ENCODE data around the gene POLR2H.

The POLR2H gene

DNA sequence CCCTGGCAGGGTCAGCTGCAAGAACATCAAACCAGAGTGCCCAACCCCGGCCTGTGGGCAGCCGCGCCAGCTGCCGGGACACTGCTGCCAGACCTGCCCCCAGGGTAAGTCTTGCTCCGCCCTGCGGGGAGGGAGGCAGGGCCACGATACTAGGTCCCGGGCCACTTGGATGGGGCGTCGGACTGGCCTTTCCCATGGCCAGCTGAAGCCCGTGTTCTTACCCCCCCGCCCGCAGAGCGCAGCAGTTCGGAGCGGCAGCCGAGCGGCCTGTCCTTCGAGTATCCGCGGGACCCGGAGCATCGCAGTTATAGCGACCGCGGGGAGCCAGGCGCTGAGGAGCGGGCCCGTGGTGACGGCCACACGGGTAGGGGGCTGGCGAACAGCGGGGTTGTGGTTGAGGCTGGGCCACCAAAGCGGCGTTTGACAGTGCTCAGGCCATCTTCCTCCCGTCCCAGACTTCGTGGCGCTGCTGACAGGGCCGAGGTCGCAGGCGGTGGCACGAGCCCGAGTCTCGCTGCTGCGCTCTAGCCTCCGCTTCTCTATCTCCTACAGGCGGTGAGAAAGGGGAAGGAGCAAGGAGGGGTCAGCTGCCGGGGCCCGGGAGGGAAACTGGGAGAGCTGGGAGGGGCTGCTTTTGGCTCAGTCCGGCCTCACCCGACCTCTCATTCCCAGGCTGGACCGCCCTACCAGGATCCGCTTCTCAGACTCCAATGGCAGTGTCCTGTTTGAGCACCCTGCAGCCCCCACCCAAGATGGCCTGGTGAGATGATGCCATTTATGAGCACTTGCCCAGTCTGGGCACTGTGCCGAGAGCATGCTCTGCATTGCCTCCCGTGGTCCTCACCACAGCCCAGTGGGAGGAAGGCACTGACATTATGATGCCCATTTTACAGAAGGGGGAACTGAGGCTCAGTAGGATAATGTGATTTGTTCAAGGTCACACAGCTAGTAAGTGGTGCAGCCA, 20.0 kb downstream of the POLR2H start:
- DNase-seq (ENCODE audit: low spot score in 2 of 2) (peak in 1 of 2 donors; percentile 53), ATAC-seq (peak; percentile 6)
- peak overlapping the region; percentile 52 for H3K4me3 Mint-ChIP-seq
- H3K27ac Mint-ChIP-seq = no peak overlapping the region
- no peaks in the 10 kb centered on the region for H3K4me1 Mint-ChIP-seq
- no peaks in the 10 kb centered on the region for H3K36me3 Mint-ChIP-seq
- no peaks in the 10 kb centered on the region for H3K9me3 Mint-ChIP-seq

DNA sequence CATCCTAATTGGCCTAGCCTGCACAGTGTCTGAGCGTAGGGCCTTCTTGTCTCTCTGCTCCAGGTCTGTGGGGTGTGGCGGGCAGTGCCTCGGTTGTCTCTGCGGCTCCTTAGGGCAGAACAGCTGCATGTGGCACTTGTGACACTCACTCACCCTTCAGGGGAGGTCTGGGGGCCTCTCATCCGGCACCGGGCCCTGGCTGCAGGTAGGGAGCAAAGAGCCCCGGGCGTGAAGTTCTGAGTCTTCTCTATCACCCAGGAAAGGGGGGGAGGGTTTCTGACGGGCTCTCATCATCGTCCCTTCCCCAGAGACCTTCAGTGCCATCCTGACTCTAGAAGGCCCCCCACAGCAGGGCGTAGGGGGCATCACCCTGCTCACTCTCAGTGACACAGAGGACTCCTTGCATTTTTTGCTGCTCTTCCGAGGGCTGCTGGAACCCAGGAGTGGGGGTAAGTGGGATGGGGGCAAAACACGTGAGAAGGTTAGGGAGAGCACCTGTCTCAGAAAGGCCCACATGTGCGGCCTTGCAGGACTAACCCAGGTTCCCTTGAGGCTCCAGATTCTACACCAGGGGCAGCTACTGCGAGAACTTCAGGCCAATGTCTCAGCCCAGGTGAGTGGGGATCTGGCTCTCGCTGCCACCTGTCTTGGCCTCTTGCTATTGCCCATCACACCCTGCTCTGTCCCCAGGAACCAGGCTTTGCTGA, 21.0 kb downstream of the POLR2H start:
- Mint-ChIP-seq H3K4me1 (no peaks in the 10 kb centered on the region), H3K27ac (no peak overlapping the region), H3K9me3 (no peaks in the 10 kb centered on the region), H3K36me3 (no peaks in the 10 kb centered on the region), H3K4me3 (no peak overlapping the region)
- DNase-seq (ENCODE audit: low spot score in 2 of 2) (no peak), ATAC-seq (no peak)

DNA sequence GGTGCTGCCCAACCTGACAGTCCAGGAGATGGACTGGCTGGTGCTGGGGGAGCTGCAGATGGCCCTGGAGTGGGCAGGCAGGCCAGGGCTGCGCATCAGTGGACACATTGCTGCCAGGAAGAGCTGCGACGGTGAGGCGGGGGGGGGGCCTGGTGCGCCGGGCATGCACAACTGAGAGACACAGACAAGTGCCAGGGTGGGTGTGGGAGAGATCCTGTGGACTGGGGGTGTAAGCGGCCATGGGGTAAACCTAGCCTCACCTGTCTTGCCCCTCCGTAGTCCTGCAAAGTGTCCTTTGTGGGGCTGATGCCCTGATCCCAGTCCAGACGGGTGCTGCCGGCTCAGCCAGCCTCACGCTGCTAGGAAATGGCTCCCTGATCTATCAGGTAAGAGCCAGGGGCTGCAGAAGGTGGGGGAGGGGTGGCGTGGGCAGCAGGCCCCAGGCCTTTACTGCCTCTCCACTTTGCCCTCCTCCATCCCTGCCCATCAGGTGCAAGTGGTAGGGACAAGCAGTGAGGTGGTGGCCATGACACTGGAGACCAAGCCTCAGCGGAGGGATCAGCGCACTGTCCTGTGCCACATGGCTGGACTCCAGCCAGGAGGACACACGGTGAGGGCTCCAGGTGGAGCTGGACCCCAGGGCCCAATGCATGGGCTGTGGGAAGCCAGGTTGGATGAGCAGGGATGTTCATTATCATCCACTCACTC, 21.7 kb downstream of the POLR2H start:
- no peak overlapping the region for H3K4me3 Mint-ChIP-seq
- no peak for ATAC-seq
- no peak for DNase-seq (ENCODE audit: low spot score in 2 of 2)
- no peaks in the 10 kb centered on the region for H3K4me1 Mint-ChIP-seq
- H3K36me3 Mint-ChIP-seq = no peaks in the 10 kb centered on the region
- no peak overlapping the region for H3K27ac Mint-ChIP-seq
- no peaks in the 10 kb centered on the region for H3K9me3 Mint-ChIP-seq

DNA sequence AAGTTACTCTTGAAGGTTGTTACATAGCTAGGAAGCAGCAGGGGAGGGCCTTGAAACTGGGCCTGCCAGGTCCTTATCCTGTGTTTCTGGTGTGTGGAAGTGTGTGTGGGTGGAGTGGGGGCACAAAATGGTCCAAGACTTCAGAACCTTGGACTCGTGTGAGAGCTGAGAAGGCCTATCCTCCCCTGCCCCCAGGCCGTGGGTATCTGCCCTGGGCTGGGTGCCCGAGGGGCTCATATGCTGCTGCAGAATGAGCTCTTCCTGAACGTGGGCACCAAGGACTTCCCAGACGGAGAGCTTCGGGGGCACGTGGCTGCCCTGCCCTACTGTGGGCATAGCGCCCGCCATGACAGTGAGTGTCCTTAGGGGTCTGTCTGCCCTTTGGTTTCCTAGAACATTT, 22.8 kb downstream of the POLR2H start:
- H3K4me3 Mint-ChIP-seq = no peak overlapping the region
- DNase-seq (ENCODE audit: low spot score in 2 of 2) = no peak
- no peak overlapping the region for H3K27ac Mint-ChIP-seq
- H3K4me1 Mint-ChIP-seq = no peaks in the 10 kb centered on the region
- H3K36me3 Mint-ChIP-seq = no peaks in the 10 kb centered on the region
- no peak for ATAC-seq
- H3K9me3 Mint-ChIP-seq = no peaks in the 10 kb centered on the region

DNA sequence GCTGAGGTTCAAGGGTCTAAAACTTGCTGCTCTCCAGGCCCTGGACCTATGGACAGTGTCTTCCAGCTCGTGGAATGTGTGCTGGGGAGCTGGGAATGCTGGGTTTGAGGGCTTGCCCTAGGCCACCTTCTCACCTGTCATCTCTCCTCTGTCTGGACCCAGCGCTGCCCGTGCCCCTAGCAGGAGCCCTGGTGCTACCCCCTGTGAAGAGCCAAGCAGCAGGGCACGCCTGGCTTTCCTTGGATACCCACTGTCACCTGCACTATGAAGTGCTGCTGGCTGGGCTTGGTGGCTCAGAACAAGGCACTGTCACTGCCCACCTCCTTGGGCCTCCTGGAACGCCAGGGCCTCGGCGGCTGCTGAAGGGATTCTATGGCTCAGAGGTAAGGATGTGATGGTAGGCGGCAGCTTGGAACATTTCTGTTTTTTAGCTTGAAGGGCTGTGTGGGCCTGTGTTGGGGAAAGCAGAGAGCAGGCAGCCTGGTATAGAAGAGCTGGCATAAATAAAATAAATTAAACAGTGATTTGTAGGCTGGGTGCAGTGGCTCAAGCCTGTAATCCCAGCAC, 23.4 kb downstream of the POLR2H start:
- Mint-ChIP-seq H3K36me3 (no peaks in the 10 kb centered on the region), H3K9me3 (no peaks in the 10 kb centered on the region), H3K4me3 (no peak overlapping the region), H3K4me1 (no peaks in the 10 kb centered on the region), H3K27ac (no peak overlapping the region)
- DNase-seq (ENCODE audit: low spot score in 2 of 2) (no peak), ATAC-seq (no peak)

DNA sequence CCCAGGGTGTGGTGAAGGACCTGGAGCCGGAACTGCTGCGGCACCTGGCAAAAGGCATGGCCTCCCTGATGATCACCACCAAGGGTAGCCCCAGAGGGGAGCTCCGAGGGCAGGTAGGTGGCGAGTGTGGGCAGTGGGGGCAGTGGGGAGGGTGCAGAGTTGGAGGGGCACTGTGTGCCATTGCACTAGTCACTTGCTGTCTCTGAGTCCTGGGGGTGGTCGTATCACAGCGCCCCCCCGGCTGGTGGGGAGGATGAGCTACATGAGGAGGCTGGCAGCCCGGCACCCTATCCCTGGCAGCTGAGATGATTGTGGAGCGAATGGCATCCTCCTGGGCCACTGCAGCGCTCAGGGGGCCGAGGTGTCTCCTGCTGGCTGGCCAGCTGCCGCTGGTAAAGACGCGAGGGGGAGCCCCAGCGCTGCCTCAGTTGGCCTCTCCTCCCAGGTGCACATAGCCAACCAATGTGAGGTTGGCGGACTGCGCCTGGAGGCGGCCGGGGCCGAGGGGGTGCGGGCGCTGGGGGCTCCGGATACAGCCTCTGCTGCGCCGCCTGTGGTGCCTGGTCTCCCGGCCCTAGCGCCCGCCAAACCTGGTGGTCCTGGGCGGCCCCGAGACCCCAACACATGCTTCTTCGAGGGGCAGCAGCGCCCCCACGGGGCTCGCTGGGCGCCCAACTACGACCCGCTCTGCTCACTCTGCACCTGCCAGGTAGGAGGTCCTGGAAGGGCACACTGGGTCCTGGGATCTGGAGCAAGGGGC, 24.7 kb downstream of the POLR2H start:
- H3K9me3 Mint-ChIP-seq = no peaks in the 10 kb centered on the region
- no peak overlapping the region for H3K4me3 Mint-ChIP-seq
- no peaks in the 10 kb centered on the region for H3K4me1 Mint-ChIP-seq
- DNase-seq (ENCODE audit: low spot score in 2 of 2) = no peak
- ATAC-seq = no peak
- no peaks in the 10 kb centered on the region for H3K36me3 Mint-ChIP-seq
- no peak overlapping the region for H3K27ac Mint-ChIP-seq

DNA sequence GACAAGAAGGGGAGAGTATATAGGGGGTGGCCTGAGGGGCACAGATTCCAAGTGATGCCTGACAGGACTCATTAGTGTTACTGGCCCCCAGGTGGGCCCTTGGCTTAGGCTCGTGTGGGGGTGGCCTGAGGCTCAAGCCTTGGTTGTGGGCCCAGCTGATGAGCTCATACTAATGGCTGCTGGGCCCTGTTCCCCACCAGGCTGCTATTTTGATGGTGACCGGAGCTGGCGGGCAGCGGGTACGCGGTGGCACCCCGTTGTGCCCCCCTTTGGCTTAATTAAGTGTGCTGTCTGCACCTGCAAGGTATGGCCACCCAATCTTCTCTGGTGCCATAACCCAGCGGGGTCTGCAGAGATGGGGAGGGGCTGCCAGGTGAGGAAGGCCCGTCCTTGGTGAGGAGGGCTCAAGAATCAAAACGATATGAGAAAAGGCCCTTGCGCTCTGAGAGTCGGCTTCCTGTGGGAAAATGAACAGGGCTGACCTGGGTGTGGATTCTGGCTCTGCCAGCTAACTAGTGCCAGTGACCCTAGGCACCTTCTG, 25.7 kb downstream of the POLR2H start:
- H3K4me1 Mint-ChIP-seq = no peaks in the 10 kb centered on the region
- no peak for ATAC-seq
- DNase-seq (ENCODE audit: low spot score in 2 of 2) = no peak
- H3K4me3 Mint-ChIP-seq = no peak overlapping the region
- H3K27ac Mint-ChIP-seq = no peak overlapping the region
- H3K36me3 Mint-ChIP-seq = no peaks in the 10 kb centered on the region
- no peaks in the 10 kb centered on the region for H3K9me3 Mint-ChIP-seq

DNA sequence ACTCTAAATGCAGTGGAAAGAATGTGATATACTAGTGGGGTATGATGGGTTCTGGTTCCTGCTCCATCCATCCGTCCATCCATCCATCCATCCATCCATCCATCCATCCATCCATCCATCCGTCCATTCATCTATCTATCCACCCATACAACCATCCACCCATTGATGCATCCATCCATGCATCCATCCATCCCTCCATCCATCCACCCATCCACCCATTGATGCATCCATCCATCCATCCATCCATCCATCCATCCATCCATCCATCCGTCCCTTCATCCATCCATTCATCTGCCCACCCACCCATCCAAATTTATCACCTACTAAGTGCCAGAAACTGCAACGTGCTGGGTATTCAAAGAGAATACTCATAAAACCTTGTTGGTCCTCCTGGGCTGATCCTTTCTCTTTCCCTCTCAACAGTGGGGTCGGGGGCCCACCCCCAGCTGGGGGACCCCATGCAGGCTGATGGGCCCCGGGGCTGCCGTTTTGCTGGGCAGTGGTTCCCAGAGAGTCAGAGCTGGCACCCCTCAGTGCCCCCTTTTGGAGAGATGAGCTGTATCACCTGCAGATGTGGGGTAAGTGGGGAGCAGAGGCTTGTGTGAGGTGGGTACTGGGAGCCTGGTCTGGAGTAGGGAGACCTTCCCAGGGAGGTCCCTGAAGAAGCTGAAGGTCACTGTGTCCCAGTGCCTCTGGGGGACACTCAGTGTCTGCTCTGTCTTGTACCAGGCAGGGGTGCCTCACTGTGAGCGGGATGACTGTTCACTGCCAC, 26.8 kb downstream of the POLR2H start:
- H3K4me3 Mint-ChIP-seq = no peak overlapping the region

DNA sequence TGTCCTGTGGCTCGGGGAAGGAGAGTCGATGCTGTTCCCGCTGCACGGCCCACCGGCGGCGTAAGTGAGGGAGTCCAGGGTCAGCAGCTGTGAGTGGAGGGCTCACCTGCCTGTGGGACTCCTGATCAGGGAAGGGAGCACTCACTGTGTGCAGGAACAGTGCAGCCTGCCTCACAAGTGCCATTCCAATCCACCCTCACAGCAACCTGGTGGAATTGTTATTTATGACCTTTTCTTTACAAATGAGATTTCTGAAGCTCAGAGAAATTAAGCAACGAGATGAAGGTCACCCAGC, 27.4 kb downstream of the POLR2H start:
- Mint-ChIP-seq H3K27ac (no peak overlapping the region), H3K36me3 (no peaks in the 10 kb centered on the region), H3K4me1 (no peaks in the 10 kb centered on the region)

More for the DNA sequence above, 26.8 kb downstream of the POLR2H start:
- Mint-ChIP-seq H3K27ac (no peak overlapping the region), H3K36me3 (no peaks in the 10 kb centered on the region), H3K9me3 (no peaks in the 10 kb centered on the region), H3K4me1 (no peaks in the 10 kb centered on the region)
- DNase-seq (ENCODE audit: low spot score in 2 of 2) (no peak), ATAC-seq (no peak)

DNA sequence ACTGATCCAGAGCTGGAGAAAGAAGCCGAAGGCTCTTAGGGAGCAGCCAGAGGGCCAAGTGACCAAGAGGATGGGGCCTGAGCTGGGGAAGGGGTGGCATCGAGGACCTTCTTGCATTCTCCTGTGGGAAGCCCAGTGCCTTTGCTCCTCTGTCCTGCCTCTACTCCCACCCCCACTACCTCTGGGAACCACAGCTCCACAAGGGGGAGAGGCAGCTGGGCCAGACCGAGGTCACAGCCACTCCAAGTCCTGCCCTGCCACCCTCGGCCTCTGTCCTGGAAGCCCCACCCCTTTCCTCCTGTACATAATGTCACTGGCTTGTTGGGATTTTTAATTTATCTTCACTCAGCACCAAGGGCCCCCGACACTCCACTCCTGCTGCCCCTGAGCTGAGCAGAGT, 27.9 kb downstream of the POLR2H start:
- ATAC-seq (no peak), DNase-seq (ENCODE audit: low spot score in 2 of 2) (no peak)
- Mint-ChIP-seq H3K36me3 (no peaks in the 10 kb centered on the region), H3K9me3 (no peaks in the 10 kb centered on the region), H3K4me3 (no peak overlapping the region), H3K27ac (no peak overlapping the region), H3K4me1 (no peaks in the 10 kb centered on the region)

More for the DNA sequence above, 27.4 kb downstream of the POLR2H start:
- DNase-seq (ENCODE audit: low spot score in 2 of 2) = no peak
- H3K9me3 Mint-ChIP-seq = no peaks in the 10 kb centered on the region
- no peak overlapping the region for H3K4me3 Mint-ChIP-seq
- ATAC-seq = no peak

DNA sequence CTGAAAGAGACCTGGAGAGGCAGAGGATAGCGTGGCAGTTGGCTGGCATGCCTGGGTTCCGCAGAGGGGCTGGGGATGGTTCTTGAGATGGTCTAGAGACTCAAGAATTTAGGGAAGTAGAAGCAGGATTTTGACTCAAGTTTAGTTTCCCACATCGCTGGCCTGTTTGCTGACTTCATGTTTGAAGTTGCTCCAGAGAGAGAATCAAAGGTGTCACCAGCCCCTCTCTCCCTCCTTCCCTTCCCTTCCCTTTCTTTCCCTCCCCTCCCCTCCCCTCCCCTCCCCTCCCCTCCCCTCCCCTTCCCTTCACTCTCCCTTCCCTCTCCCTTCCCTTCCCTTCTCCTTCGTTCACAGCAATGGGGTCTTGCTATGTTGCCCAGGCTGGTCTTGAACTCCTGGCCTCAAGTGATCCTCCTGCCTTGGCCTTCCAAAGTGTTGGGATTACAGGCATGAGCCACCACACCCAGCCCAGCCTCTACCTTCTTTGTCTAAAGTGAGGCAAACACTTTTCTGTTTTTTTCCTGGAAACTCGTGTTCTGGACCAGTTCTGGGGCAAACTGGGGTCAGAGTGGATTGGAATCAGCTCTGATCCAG, 28.5 kb downstream of the POLR2H start:
- Mint-ChIP-seq H3K4me1 (no peaks in the 10 kb centered on the region), H3K27ac (no peak overlapping the region), H3K9me3 (no peaks in the 10 kb centered on the region), H3K4me3 (no peak overlapping the region), H3K36me3 (no peaks in the 10 kb centered on the region)
- ATAC-seq = no peak
- no peak for DNase-seq (ENCODE audit: low spot score in 2 of 2)

DNA sequence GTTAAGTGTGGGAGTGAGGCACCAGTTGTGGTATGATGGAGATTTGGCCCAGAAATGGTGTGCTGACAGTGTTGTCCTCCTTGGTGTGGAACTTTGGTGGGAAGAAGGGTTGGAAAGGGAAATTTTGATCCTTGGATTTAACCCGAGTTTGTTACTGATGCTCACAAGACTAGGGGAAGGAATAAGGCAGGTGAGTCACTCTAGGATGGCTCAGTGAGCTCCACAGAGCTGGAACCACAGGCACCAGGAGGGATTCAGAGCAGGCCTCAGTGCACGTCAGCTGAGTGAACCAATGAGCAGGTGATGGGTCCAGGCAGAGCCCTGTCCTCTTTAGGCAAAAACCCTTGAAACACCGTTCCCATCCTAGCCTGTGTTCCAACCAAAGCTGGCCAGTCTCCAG, 29.8 kb downstream of the POLR2H start:
- DNase-seq (ENCODE audit: low spot score in 2 of 2) (no peak), ATAC-seq (no peak)
- Mint-ChIP-seq H3K4me1 (no peaks in the 10 kb centered on the region), H3K4me3 (no peak overlapping the region), H3K36me3 (no peaks in the 10 kb centered on the region), H3K9me3 (no peaks in the 10 kb centered on the region), H3K27ac (no peak overlapping the region)

DNA sequence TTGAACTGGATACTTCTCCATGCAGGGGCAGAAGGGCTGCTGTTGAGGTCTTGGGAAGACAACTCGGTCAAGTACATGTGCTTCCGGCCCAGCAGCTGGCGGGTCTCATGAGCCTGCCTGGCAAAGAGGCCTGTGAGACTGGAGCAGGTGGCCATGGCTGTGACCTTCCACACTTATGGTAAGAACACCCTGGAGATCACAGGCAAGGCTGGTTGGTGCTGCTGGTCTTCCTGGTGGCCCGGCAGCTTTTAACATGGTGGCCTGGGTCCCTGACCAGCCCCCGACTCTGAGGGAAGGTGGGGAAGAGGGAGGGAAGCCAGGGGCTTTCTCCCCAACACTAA, 33.8 kb downstream of the POLR2H start:
- Mint-ChIP-seq H3K9me3 (no peaks in the 10 kb centered on the region), H3K4me3 (no peak overlapping the region), H3K4me1 (no peaks in the 10 kb centered on the region), H3K36me3 (no peaks in the 10 kb centered on the region), H3K27ac (no peak overlapping the region)
- DNase-seq (ENCODE audit: low spot score in 2 of 2) = no peak
- ATAC-seq = no peak

DNA sequence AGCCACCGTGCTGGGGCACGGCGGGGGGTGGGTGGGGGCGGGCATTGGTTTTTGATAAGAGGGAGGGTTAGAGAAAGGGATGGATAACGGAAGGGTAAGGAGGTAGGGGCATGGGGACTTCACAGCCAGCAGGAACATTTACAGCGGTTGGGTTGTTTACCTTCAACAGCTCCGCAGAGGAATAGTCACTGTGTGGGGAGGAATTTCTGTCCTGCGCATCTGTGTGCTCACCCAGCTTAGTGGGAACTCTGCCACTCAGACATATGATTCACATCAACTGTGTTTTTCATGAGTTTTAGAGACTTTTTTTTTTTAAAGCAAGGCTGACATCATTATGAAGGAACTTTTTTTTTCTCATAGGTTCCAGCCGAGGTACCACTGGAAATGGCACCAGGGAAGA, 37.9 kb downstream of the POLR2H start:
- H3K27ac Mint-ChIP-seq = no peak overlapping the region
- DNase-seq (ENCODE audit: low spot score in 2 of 2) (no peak), ATAC-seq (no peak)
- H3K36me3 Mint-ChIP-seq = no peaks in the 10 kb centered on the region
- H3K4me3 Mint-ChIP-seq = no peak overlapping the region
- no peaks in the 10 kb centered on the region for H3K9me3 Mint-ChIP-seq
- H3K4me1 Mint-ChIP-seq = no peaks in the 10 kb centered on the region
